B cell (primary cell): ENCODE results near the gene TGFBR2.

Experiments
- EZH2 ChIP-seq: IDR thresholded peaks from 2 replicates; pipeline ENCODE4 v1.6.1; 2012; ENCODE audit warnings: borderline replicate concordance, low read depth, mild to moderate bottlenecking, moderate library complexity, low read length; ENCODE audit not compliant: insufficient read depth, poor library complexity, severe bottlenecking
- TF ChIP-seq, protein P1 (sequence below): fragments of 200-600 bp; IDR thresholded peaks from one replicate; pipeline ENCODE4 v1.8.0; 2022; ENCODE audit warnings: antibody characterized with exemption, mild to moderate bottlenecking

DNA sequence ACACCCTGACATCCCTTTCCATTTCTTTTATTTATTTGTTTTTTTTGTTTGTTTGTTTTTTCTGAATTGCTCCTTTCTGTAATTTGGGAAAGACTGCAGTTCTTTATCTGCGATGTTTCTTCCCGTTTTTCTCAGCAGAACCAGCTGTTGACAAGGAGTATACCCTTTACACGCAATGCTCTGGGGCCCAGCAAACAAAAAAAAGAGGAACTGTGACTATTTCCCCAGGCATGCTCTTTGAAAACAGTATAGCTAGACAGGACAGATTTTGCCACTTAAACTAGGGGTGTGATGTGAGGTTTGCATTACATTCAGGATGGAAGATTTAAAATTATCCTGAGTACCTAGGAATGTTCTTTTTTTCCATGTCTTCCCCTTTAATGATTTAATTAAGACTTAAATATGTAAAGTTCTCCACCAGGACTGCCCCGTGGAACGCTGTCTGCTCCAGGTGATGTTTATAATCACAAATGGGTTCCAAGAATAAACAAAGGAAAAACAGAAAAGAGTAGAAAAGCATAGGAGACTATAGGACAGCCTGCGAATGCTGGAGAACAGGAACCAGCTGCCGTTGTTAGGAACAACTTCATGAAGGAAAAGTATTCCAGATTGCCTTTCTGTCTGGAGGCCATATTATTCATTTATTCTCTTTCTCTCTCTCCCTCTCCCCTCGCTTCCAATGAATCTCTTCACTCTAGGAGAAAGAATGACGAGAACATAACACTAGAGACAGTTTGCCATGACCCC is 43.3 kb downstream of the TGFBR2 start:
- TF ChIP-seq, protein P1, sequence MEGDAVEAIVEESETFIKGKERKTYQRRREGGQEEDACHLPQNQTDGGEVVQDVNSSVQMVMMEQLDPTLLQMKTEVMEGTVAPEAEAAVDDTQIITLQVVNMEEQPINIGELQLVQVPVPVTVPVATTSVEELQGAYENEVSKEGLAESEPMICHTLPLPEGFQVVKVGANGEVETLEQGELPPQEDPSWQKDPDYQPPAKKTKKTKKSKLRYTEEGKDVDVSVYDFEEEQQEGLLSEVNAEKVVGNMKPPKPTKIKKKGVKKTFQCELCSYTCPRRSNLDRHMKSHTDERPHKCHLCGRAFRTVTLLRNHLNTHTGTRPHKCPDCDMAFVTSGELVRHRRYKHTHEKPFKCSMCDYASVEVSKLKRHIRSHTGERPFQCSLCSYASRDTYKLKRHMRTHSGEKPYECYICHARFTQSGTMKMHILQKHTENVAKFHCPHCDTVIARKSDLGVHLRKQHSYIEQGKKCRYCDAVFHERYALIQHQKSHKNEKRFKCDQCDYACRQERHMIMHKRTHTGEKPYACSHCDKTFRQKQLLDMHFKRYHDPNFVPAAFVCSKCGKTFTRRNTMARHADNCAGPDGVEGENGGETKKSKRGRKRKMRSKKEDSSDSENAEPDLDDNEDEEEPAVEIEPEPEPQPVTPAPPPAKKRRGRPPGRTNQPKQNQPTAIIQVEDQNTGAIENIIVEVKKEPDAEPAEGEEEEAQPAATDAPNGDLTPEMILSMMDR = no peak
- TF ChIP-seq EZH2 = no peak
